Osteoblast (primary cell): Measurements from ENCODE around the gene PPP2R5D. TPM values are rescaled to one million over a fixed set of nuclear protein-coding genes. Genes with fewer than 3 reads are reported as not detected.
A peak's percentile ranks its signal among the peaks of the same experiment; 100 is the strongest.
"Not testable (repeated sequence)": the region's sequence is repeated elsewhere in the genome, so short reads cannot be mapped to it uniquely, and the experiment has no call there.

Experiments used
- DNase-seq: peaks from one replicate; pipeline ENCODE4 v3.0.0; 2011; ENCODE audit warnings: low spot score, mixed read lengths; ENCODE audit not compliant: insufficient read length; ENCODE audit errors: missing footprints
- H2AFZ ChIP-seq: 2 replicates; pipeline ENCODE4 v1.6.0; 2011; ENCODE audit warnings: mild to moderate bottlenecking, low read length
- H3K27ac ChIP-seq: 2 replicates; pipeline ENCODE4 v1.5.1; 2011; ENCODE audit warnings: mild to moderate bottlenecking, low read depth, low read length, moderate library complexity
- H3K27me3 ChIP-seq: 2 replicates; pipeline ENCODE4 v1.6.0; 2012; ENCODE audit warnings: mild to moderate bottlenecking, control low read depth, inconsistent platforms, low read length, moderate library complexity; ENCODE audit not compliant: insufficient read depth
- H3K36me3 ChIP-seq: 2 replicates; pipeline ENCODE4 v1.5.1; 2011; ENCODE audit warnings: mild to moderate bottlenecking, low read length, control low read depth, moderate library complexity; ENCODE audit not compliant: insufficient read depth
- H3K4me1 ChIP-seq: 2 replicates; pipeline ENCODE4 v1.5.1; 2011; ENCODE audit warnings: mild to moderate bottlenecking, low read length, control low read depth, moderate library complexity; ENCODE audit not compliant: insufficient read depth
- H3K4me2 ChIP-seq: 2 replicates; pipeline ENCODE4 v1.6.0; 2011; ENCODE audit warnings: mild to moderate bottlenecking, low read length; ENCODE audit not compliant: insufficient read depth
- H3K4me3 ChIP-seq: fragments of 200-600 bp; sonication (generic); 3 replicates; pipeline ENCODE4 v1.5.1; 2012; ENCODE audit warnings: mild to moderate bottlenecking, low read length, inconsistent platforms; ENCODE audit not compliant: insufficient read depth
- H3K79me2 ChIP-seq: 2 replicates; pipeline ENCODE4 v1.6.0; 2012; ENCODE audit warnings: mild to moderate bottlenecking, low read length, control low read depth, inconsistent platforms; ENCODE audit not compliant: insufficient read depth
- H3K9me3 ChIP-seq: 2 replicates; pipeline ENCODE4 v1.5.1; 2011; ENCODE audit warnings: low read depth, low read length, control low read depth
- H4K20me1 ChIP-seq: 2 replicates; pipeline ENCODE4 v1.6.0; 2012; ENCODE audit warnings: mild to moderate bottlenecking, low read length, control low read depth; ENCODE audit not compliant: insufficient read depth
- CTCF ChIP-seq: IDR thresholded peaks from 2 replicates; pipeline ENCODE4 v1.5.1; 2011; ENCODE audit warnings: mild to moderate bottlenecking, low read depth, low read length, moderate library complexity; ENCODE audit errors: extremely low read depth
- total RNA-seq: library from RNA; depleted of rRNA; stranded (reverse); fragments of >200 nt; gene quantifications from 2 replicates; pipeline ENCODE4 v1.2.3, GENCODE V29; 2012

The PPP2R5D gene
- total RNA-seq, 1 donor, result 30.8 TPM

DNA sequence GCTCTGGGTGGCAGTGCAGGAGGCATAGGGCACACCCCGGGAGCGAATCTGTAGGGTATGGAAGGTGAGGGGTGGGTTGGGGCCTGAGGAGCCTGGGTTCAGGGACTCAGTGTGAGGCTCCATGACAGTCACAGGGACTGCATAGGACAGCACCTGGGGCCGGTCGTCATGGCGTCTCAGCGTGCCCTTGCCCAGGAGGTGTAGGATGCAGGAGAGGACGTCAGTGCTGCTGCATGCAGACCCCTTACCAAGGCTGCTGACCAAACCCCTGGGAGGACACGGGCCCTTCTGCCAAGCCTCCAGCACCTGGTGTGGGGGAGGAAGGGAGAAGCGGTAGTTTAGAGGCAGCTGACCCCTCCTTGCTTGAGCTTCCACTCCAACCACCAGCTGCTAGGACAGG is 53.3 kb downstream of the PPP2R5D start:
- no peak for TF ChIP-seq CTCF
- Histone ChIP-seq H4K20me1 (no peaks in the 10 kb centered on the region), H3K9me3 (no peaks in the 10 kb centered on the region), H3K27me3 (no peaks in the 10 kb centered on the region), H3K27ac (no peak overlapping the region), H2AFZ (no peak overlapping the region), H3K4me3 (no peak overlapping the region), H3K36me3 (peaks cover 68% of the 10 kb centered on the region), H3K4me1 (no peaks in the 10 kb centered on the region), H3K4me2 (no peak overlapping the region), H3K79me2 (no peaks in the 10 kb centered on the region)
- DNase-seq, result peak; percentile 30

DNA sequence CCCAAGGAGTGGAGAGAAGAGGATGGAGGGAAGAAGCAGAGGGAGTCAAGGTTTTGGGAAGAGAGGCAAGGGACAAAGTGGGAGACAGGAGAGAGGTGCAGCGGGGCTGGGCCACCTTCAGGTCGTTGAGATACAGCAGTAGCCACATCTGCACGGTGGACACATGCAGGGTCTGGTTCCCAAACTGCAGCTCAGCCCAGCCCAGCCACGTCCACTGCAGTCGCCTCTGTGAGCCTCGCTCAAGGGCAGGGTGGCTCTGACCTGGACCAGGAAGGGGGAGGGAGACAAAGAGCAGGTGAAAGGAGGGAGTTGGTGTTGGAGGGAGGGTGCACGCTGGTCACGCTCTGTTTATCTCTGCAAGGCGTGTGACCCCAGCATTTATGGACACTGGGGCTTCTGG is 54.4 kb downstream of the PPP2R5D start:
- Histone ChIP-seq H3K36me3 (peaks cover 70% of the 10 kb centered on the region), H3K27ac (no peak overlapping the region)

GRCh38 chr6:43040542-43041257 is 56.3 kb downstream of the PPP2R5D start:
- no peak for TF ChIP-seq CTCF
- H3K79me2 ChIP-seq, result no peaks in the 10 kb centered on the region
- H2AFZ ChIP-seq, result no peak overlapping the region
- no peaks in the 10 kb centered on the region for H3K9me3 ChIP-seq
- H3K27me3 ChIP-seq, result no peaks in the 10 kb centered on the region
- H3K4me1 ChIP-seq, result no peaks in the 10 kb centered on the region
- H3K4me2 ChIP-seq, result no peak overlapping the region
- H3K4me3 ChIP-seq, result no peak overlapping the region
- H3K27ac ChIP-seq, result no peak overlapping the region
- H3K36me3 ChIP-seq, result peaks cover 70% of the 10 kb centered on the region
- peak; percentile 88 for DNase-seq
- no peaks in the 10 kb centered on the region for H4K20me1 ChIP-seq

More for the DNA sequence above, 54.4 kb downstream of the PPP2R5D start:
- H3K9me3 ChIP-seq, result no peaks in the 10 kb centered on the region
- no peaks in the 10 kb centered on the region for H3K27me3 ChIP-seq
- no peak for TF ChIP-seq CTCF
- no peaks in the 10 kb centered on the region for H4K20me1 ChIP-seq
- no peak overlapping the region for H3K4me2 ChIP-seq
- H2AFZ ChIP-seq, result no peak overlapping the region
- no peaks in the 10 kb centered on the region for H3K4me1 ChIP-seq
- H3K79me2 ChIP-seq, result no peaks in the 10 kb centered on the region
- H3K4me3 ChIP-seq, result no peak overlapping the region
- DNase-seq, result no peak

GRCh38 chr6:43041475-43041874 is 57.1 kb downstream of the PPP2R5D start:
- H2AFZ ChIP-seq, H3K27me3 ChIP-seq, H3K4me3 ChIP-seq, H3K4me1 ChIP-seq, H3K9me3 ChIP-seq, DNase-seq, H4K20me1 ChIP-seq, H3K4me2 ChIP-seq, H3K27ac ChIP-seq, H3K79me2 ChIP-seq: not testable (repeated sequence)
- H3K36me3 ChIP-seq, result peaks cover 74% of the 10 kb centered on the region
